H1 (cell line): Measurements from ENCODE around the gene GRIFIN. TPM values are rescaled to one million over a fixed set of nuclear protein-coding genes. Genes with fewer than 3 reads are reported as not detected.

Experiments
- CTCF ChIA-PET: fragments of 300-600 bp; sonication (Branson Sonifier 250); formaldehyde crosslinking; loops from one replicate; lab custom pipeline; 2021; ENCODE audit not compliant: partially characterized antibody; lab: Charles Lee
- POLR2A ChIA-PET: fragments of 300-600 bp; sonication (Branson Sonifier 250); formaldehyde crosslinking; loops from one replicate; lab custom pipeline; 2021; ENCODE audit warnings: inconsistent platforms; ENCODE audit not compliant: partially characterized antibody; lab: Charles Lee
- DNase-seq, 2 experiments: peaks; one replicate each; pipeline versions ENCODE4 v3.0.0 to v3.0.0-alpha.2; 2010 to 2022; ENCODE audit warnings: low spot score in 2 of 2, low read depth in 1 of 2, mixed read lengths in 1 of 2
- FAIRE-seq: peaks from 2 replicates; lab custom pipeline; 2011; peaks lifted over from hg19 to GRCh38; lab: Jason Lieb, UNC
- H2AFZ ChIP-seq: 2 replicates; pipeline ENCODE4 v1.8.1; 2012; ENCODE audit warnings: low read length, inconsistent platforms
- H2AK5ac ChIP-seq: 2 replicates; pipeline ENCODE4 v1.6.1; 2013; ENCODE audit warnings: low read depth, low read length
- H2BK120ac ChIP-seq: replicated peaks from 2 replicates; pipeline ENCODE3; 2013; ENCODE audit warnings: low read depth, low read length, inconsistent platforms
- H2BK12ac ChIP-seq: 2 replicates; pipeline ENCODE4 v1.6.1; 2013; ENCODE audit warnings: low read depth, low read length
- H2BK15ac ChIP-seq: 2 replicates; pipeline ENCODE4 v1.6.1; 2013; ENCODE audit warnings: low read length
- H2BK20ac ChIP-seq: 2 replicates; pipeline ENCODE4 v1.6.1; 2013; ENCODE audit warnings: low read length
- H2BK5ac ChIP-seq: 2 replicates; pipeline ENCODE4 v1.6.1; 2013; ENCODE audit warnings: low read depth, low read length
- H3K14ac ChIP-seq: 2 replicates; pipeline ENCODE4 v1.6.1; 2013; ENCODE audit warnings: inconsistent platforms; ENCODE audit not compliant: insufficient read length
- H3K18ac ChIP-seq: 2 replicates; pipeline ENCODE4 v1.6.1; 2013; ENCODE audit warnings: low read length; ENCODE audit errors: extremely low read depth
- H3K23ac ChIP-seq: 2 replicates; pipeline ENCODE4 v1.6.1; 2013; ENCODE audit warnings: inconsistent platforms; ENCODE audit not compliant: insufficient read length
- H3K23me2 ChIP-seq: 2 replicates; pipeline ENCODE4 v1.6.1; 2013; ENCODE audit warnings: low read depth, low read length
- H3K27ac ChIP-seq: 2 replicates; pipeline ENCODE4 v1.6.1; 2011; ENCODE audit warnings: low read depth, low read length, inconsistent platforms
- H3K27me3 ChIP-seq, 4 experiments: replicated peaks in 1 of 4; 1 replicate in 1 of 4; 2 replicates in 3 of 4; pipeline versions ENCODE4 v1.6.1 to v1.8.1; 2011 to 2013; ENCODE audit warnings: low read length in 3 of 4, mild to moderate bottlenecking in 3 of 4, inconsistent platforms in 2 of 4, mixed read lengths in 2 of 4, moderate library complexity in 1 of 4; ENCODE audit not compliant: control insufficient read depth in 3 of 4, insufficient read depth in 3 of 4; ENCODE audit errors: extremely low read depth in 1 of 4
- H3K36me3 ChIP-seq, 4 experiments: 2 replicates each; pipeline versions ENCODE4 v1.6.1 to v1.8.1; 2011 to 2013; ENCODE audit warnings: mild to moderate bottlenecking in 4 of 4, low read length in 3 of 4, moderate library complexity in 2 of 4, control low read depth in 1 of 4, inconsistent platforms in 1 of 4; ENCODE audit not compliant: insufficient read depth in 4 of 4, control insufficient read depth in 2 of 4
- H3K4ac ChIP-seq: replicated peaks from 2 replicates; pipeline ENCODE3; 2013; ENCODE audit warnings: low read length, low read depth, mixed read lengths, inconsistent platforms; ENCODE audit not compliant: insufficient read length
- H3K4me1 ChIP-seq, 4 experiments: replicated peaks in 1 of 4; 1 replicate in 1 of 4; 2 replicates in 3 of 4; pipeline versions ENCODE4 v1.6.1 to v1.8.1; 2011 to 2013; ENCODE audit warnings: low read length in 3 of 4, inconsistent platforms in 2 of 4, mixed read lengths in 1 of 4; ENCODE audit not compliant: insufficient read depth in 4 of 4, control insufficient read depth in 3 of 4
- H3K4me2 ChIP-seq, 2 experiments: 2 replicates each; pipeline versions ENCODE4 v1.6.1 to v1.8.1; 2011 to 2013; ENCODE audit warnings: low read depth in 2 of 2, low read length in 2 of 2, control low read depth in 1 of 2, inconsistent platforms in 1 of 2, mild to moderate bottlenecking in 1 of 2; ENCODE audit not compliant: insufficient read depth in 1 of 2
- H3K4me3 ChIP-seq, 4 experiments: fragments of 200-600, 300-600 bp in 1 of 4; sonication (generic), shearing (Covaris generic), sonication (Bioruptor Twin) in 1 of 4; 2 replicates each; pipeline versions ENCODE4 v1.5.1 to v1.8.1; 2011 to 2016; ENCODE audit warnings: low read length in 4 of 4, low read depth in 3 of 4, control low read depth in 2 of 4, inconsistent platforms in 2 of 4, mild to moderate bottlenecking in 2 of 4, mixed read lengths in 1 of 4, moderate library complexity in 1 of 4; ENCODE audit not compliant: insufficient read depth in 2 of 4; ENCODE audit errors: extremely low read depth in 1 of 4
- H3K56ac ChIP-seq: replicated peaks from 2 replicates; pipeline ENCODE3; 2013; ENCODE audit warnings: low read depth, mild to moderate bottlenecking, mixed read lengths, low read length, inconsistent platforms; ENCODE audit not compliant: insufficient read length
- H3K79me1 ChIP-seq: 2 replicates; pipeline ENCODE4 v1.6.1; 2013; ENCODE audit warnings: low read depth, low read length, control low read depth
- H3K79me2 ChIP-seq, 2 experiments: 2 replicates each; pipeline versions ENCODE4 v1.6.1 to v1.8.1; 2012 to 2013; ENCODE audit warnings: low read length in 2 of 2, mild to moderate bottlenecking in 2 of 2, inconsistent platforms in 1 of 2; ENCODE audit not compliant: insufficient read depth in 2 of 2, control insufficient read depth in 1 of 2
- H3K9ac ChIP-seq, 4 experiments: replicated peaks in 1 of 4; 1 replicate in 1 of 4; 2 replicates in 3 of 4; pipeline versions ENCODE4 v1.6.1 to v1.8.1; 2011 to 2013; ENCODE audit warnings: low read depth in 3 of 4, low read length in 3 of 4, control low read depth in 2 of 4, mild to moderate bottlenecking in 2 of 4, moderate library complexity in 2 of 4, inconsistent platforms in 1 of 4; ENCODE audit errors: extremely low read depth in 1 of 4
- H3K9me3 ChIP-seq, 2 experiments: 2 replicates each; pipeline versions ENCODE4 v1.6.1 to v1.8.1; 2012 to 2013; ENCODE audit warnings: mild to moderate bottlenecking in 2 of 2, moderate library complexity in 2 of 2, control low read depth in 1 of 2, inconsistent platforms in 1 of 2, low read depth in 1 of 2, low read length in 1 of 2, mixed read lengths in 1 of 2; ENCODE audit not compliant: insufficient read depth in 2 of 2
- H4K20me1 ChIP-seq, 2 experiments: replicated peaks in 1 of 2; 2 replicates each; pipeline versions ENCODE3 to v1.8.1; 2011 to 2013; ENCODE audit warnings: inconsistent platforms in 2 of 2, low read length in 2 of 2, mild to moderate bottlenecking in 1 of 2; ENCODE audit not compliant: insufficient read depth in 2 of 2, control insufficient read depth in 1 of 2
- H4K5ac ChIP-seq: 2 replicates; pipeline ENCODE4 v1.6.1; 2013; ENCODE audit warnings: low read length, low read depth, mixed read lengths, inconsistent platforms; ENCODE audit not compliant: insufficient read length
- H4K8ac ChIP-seq: 2 replicates; pipeline ENCODE4 v1.8.0; 2013; ENCODE audit warnings: mild to moderate bottlenecking, moderate library complexity, low read length, inconsistent platforms; ENCODE audit not compliant: insufficient read depth; ENCODE audit errors: extremely low read depth
- H4K91ac ChIP-seq: replicated peaks from 2 replicates; pipeline ENCODE3; 2013; ENCODE audit warnings: low read length, mixed read lengths, inconsistent platforms; ENCODE audit not compliant: insufficient read length
- CHD1 ChIP-seq: IDR thresholded peaks from 2 replicates; pipeline ENCODE4 v1.6.1; 2012; ENCODE audit warnings: low read depth, low read length, improper control_type of control experiment
- CTBP2 ChIP-seq: IDR thresholded peaks from 2 replicates; pipeline ENCODE4 v1.7.0; 2011; ENCODE audit warnings: borderline replicate concordance, mild to moderate bottlenecking, moderate library complexity, mixed read lengths, low read length; ENCODE audit not compliant: insufficient read depth, insufficient read length
- CTCF ChIP-seq, 3 experiments: IDR thresholded peaks; 1 replicate in 2 of 3; 2 replicates in 1 of 3; pipeline versions ENCODE4 v1.5.1 to v1.6.1; 2011; ENCODE audit warnings: low read length in 3 of 3, mild to moderate bottlenecking in 3 of 3, inconsistent platforms in 2 of 3, low read depth in 1 of 3, moderate library complexity in 1 of 3; ENCODE audit not compliant: insufficient read depth in 1 of 3; ENCODE audit errors: control extremely low read depth in 1 of 3
- GABPA ChIP-seq: IDR thresholded peaks from 2 replicates; pipeline ENCODE4 v1.6.1; 2011; ENCODE audit warnings: mild to moderate bottlenecking, low read length, moderate library complexity, borderline replicate concordance; ENCODE audit not compliant: insufficient read depth
- KDM4A ChIP-seq: IDR thresholded peaks from one replicate; pipeline ENCODE4 v1.7.1; 2012; ENCODE audit warnings: low read depth, mild to moderate bottlenecking, moderate library complexity, low read length, inconsistent platforms; ENCODE audit not compliant: severe bottlenecking
- RAD21 ChIP-seq, 2 experiments: IDR thresholded peaks in 1 of 2; conservative IDR thresholded peaks in 1 of 2; 2 replicates each; pipeline ENCODE4 v1.6.1; 2011; ENCODE audit warnings: low read depth in 2 of 2, low read length in 2 of 2, improper control_type of control experiment in 1 of 2, inconsistent platforms in 1 of 2, mild to moderate bottlenecking in 1 of 2, moderate library complexity in 1 of 2
- TCF12 ChIP-seq: IDR thresholded peaks from 2 replicates; pipeline ENCODE4 v1.6.1; 2011; ENCODE audit warnings: low read depth, mild to moderate bottlenecking, low read length
- ZNF274 ChIP-seq: IDR thresholded peaks from 2 replicates; pipeline ENCODE4 v1.7.0; 2012; ENCODE audit warnings: low read length, borderline replicate concordance; ENCODE audit errors: extremely low read depth
- WGBS, 2 experiments: shearing (Covaris generic) in 1 of 2; methylation state at CpG; one replicate each; pipeline versions ENCODE4 v1.1.6 to v1.1.7; 2013 to 2015; ENCODE audit warnings: low lambda C conversion rate in 2 of 2, mixed read lengths in 2 of 2, inconsistent platforms in 1 of 2, low coverage in 1 of 2, missing lambda C conversion rate in 1 of 2; ENCODE audit not compliant: insufficient replicate concordance in 2 of 2, insufficient coverage in 1 of 2, insufficient read length in 1 of 2; ENCODE audit errors: extremely low coverage in 1 of 2, missing lambda C conversion rate in 1 of 2; 5-methylcytosine and 5-hydroxymethylcytosine counted together
- polyA plus RNA-seq, 7 experiments: library from polyadenylated mRNA; depleted of rRNA in 3 of 7; stranded (reverse) in 5 of 7; unstranded in 2 of 7; fragments of >200 nt in 5 of 7; fragments of 200-250 nt in 2 of 7; gene quantifications; 1 replicate in 5 of 7; 2 replicates in 1 of 7; 4 replicates in 1 of 7; pipeline versions ENCODE4 v1.2.1 to v1.2.3, GENCODE V29; 2011 to 2013; ENCODE audit warnings: missing spikeins in 2 of 7, mixed read lengths in 2 of 7
- total RNA-seq: library from RNA; stranded (reverse); fragmentation: NEBNext Ultra II Directional; extraction: Animal tissue kit (Norgen Biotek cat#: 25700); gene quantifications from 2 replicates; pipeline ENCODE4 v1.2.1, GENCODE V29; 2021

Gene GRIFIN
- total and polyA plus RNA-seq, 2 of the 8 experiments (the other 6 are each of a cell fraction or from before 2014, with no cell fraction given), result not detected

GRCh38 chr7:2431260-2431867, 44.8 kb downstream of the GRIFIN start:
- Histone ChIP-seq H3K18ac (no peak overlapping the region), H3K9ac (no peak overlapping the region), H3K56ac (no peak overlapping the region), H4K8ac (no peak overlapping the region), H3K14ac (no peak overlapping the region), H3K27me3 (no peaks in the 10 kb centered on the region), H2AFZ (no peak overlapping the region), H3K79me1 (peaks cover 3% of the 10 kb centered on the region), H2BK120ac (no peak overlapping the region), H3K4ac (no peak overlapping the region), H4K20me1 (peaks cover 0 to 10% of the 10 kb centered on the region in 2 experiments), H3K4me3 (no peak overlapping the region), H2BK20ac (no peak overlapping the region), H2BK15ac (no peak overlapping the region), H2BK5ac (no peak overlapping the region), H3K4me1 (no peaks in the 10 kb centered on the region; a peak in 1 of 7 replicates), H3K23ac (no peak overlapping the region), H2BK12ac (no peak overlapping the region), H4K5ac (no peak overlapping the region), H2AK5ac (no peak overlapping the region), H3K79me2 (peaks cover 0 to 2% of the 10 kb centered on the region in 2 experiments; a peak in 1 of 4 replicates), H3K4me2 (no peak overlapping the region), H3K36me3 (peaks cover 0 to 17% (median 10%) of the 10 kb centered on the region in 4 experiments; a peak in 5 of 8 replicates), H3K9me3 (no peaks in the 10 kb centered on the region), H3K23me2 (no peaks in the 10 kb centered on the region), H4K91ac (no peak overlapping the region), H3K27ac (no peak overlapping the region)
- ChIA-PET POLR2A (interaction anchor here (1.0 to 1.2 kb wide), 4 partner anchors 11 to 76 kb away, joined by 3 to 4 read pairs (median 3); no protein-coding TSS in a partner anchor), CTCF (interaction anchor here (0.6 to 14.6 kb wide), 40 partner anchors 9 to 259 kb away, joined by 3 to 119 read pairs (median 4); partner anchors contain the start of gene CHST12)
- DNase-seq (peak; percentile 51 to 85), FAIRE-seq (peak; percentile 75)
- TF ChIP-seq RAD21 (IDR thresholded peaks at IDR 0.05 in 1 of 2, conservative IDR thresholded peaks at IDR 0.05 in 1 of 2; ENCODE audit: low read depth in 2 of 2, low read length in 2 of 2), result peak; percentile 77 to 81
- TF ChIP-seq TCF12, result no peak
- peak; percentile 77 to 95 (median 93) for TF ChIP-seq CTCF (IDR thresholded peaks at IDR 0.05; ENCODE audit: control extremely low read depth in 1 of 3, insufficient read depth in 1 of 3, low read depth in 1 of 3, low read length in 3 of 3)
- no peak for TF ChIP-seq KDM4A
- TF ChIP-seq ZNF274, result no peak
- no peak for TF ChIP-seq CHD1
- no peak for TF ChIP-seq CTBP2
- no peak for TF ChIP-seq GABPA
- WGBS, 2 experiments, result 81% methylated on average over 3 of the region's 3 CpGs; no CpG with 5 or more reads in 1 of the 2 experiments
